D721Med (cell line): ENCODE results near the gene RPS6KA2.

ENCODE experiments used
- DNase-seq: peaks from one replicate; pipeline ENCODE4 v3.0.0; 2011; ENCODE audit warnings: low spot score; ENCODE audit not compliant: insufficient read length
- FAIRE-seq: peaks from 2 replicates; lab custom pipeline; 2011; peaks lifted over from hg19 to GRCh38; lab: Jason Lieb, UNC
- TF ChIP-seq, protein P1 (sequence below): IDR thresholded peaks from 2 replicates; pipeline ENCODE4 v1.5.1; 2012; ENCODE audit warnings: mild to moderate bottlenecking, control low read depth; ENCODE audit not compliant: insufficient read depth; ENCODE audit errors: missing control alignments

The RPS6KA2 gene

DNA sequence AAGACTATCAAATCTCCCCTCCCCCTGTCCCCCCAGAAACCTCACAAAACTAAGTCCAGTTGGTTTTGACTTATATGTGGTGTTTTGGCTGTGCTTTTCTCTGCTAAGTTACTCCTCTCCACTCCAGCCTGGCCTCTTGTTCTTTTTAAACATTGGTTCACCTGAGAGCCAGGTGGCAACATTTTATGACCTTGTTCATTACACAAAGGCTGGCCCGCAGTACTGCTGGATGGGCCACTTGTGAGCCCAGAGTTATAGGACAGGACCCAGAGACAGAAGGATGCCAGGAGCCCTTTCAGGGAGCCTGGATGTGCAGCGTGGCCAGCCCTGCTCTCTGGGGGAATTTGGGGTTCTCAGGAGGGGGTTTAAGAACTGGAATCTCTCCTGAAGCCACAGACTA is 130.6 kb downstream of the RPS6KA2 start:
- no peak for DNase-seq

DNA sequence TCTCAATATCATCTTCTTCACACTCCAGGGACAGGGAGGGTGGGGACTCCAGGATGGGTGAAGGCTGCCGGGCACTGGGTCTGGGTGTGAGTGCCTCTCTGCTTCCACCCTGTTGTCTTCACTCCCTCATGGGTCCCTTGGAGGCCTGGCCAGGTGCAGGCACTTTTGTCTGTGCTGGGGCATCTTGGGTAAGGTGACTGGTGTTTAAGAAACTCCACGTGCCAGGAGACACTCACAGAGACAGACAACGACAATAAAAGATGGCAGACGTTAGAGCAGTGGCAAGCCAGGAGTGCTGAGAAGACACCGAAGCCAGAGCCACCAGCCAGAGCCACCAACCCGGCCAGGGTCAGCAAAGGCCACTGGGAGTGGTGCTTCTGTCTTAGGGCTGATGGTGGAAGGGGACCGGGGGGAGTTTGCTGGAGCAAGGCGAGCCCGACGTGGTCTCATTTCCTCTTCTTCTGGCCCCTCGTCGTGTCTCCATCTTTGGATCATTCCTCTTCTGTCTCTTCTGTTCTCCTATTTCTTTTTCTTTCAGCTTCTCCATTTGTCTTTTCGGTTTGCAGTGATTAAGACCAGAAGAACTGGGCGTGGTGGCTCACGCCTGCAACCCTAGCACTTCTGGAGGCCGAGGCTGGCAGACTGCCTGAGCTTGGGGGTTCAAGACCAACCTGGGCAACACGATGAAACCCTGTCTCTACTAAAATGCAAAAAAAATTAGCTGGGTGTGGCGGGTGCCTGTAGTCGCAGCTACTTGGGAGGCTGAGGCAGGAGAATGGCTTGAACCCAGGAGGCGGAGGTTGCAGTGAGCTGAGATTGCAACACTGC is 131.3 kb downstream of the RPS6KA2 start:
- TF ChIP-seq, protein P1, sequence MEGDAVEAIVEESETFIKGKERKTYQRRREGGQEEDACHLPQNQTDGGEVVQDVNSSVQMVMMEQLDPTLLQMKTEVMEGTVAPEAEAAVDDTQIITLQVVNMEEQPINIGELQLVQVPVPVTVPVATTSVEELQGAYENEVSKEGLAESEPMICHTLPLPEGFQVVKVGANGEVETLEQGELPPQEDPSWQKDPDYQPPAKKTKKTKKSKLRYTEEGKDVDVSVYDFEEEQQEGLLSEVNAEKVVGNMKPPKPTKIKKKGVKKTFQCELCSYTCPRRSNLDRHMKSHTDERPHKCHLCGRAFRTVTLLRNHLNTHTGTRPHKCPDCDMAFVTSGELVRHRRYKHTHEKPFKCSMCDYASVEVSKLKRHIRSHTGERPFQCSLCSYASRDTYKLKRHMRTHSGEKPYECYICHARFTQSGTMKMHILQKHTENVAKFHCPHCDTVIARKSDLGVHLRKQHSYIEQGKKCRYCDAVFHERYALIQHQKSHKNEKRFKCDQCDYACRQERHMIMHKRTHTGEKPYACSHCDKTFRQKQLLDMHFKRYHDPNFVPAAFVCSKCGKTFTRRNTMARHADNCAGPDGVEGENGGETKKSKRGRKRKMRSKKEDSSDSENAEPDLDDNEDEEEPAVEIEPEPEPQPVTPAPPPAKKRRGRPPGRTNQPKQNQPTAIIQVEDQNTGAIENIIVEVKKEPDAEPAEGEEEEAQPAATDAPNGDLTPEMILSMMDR = no peak
- DNase-seq (no peak), FAIRE-seq (no peak)

More for the DNA sequence above, 130.6 kb downstream of the RPS6KA2 start:
- no peak for FAIRE-seq
- TF ChIP-seq, protein P1 = no peak

DNA sequence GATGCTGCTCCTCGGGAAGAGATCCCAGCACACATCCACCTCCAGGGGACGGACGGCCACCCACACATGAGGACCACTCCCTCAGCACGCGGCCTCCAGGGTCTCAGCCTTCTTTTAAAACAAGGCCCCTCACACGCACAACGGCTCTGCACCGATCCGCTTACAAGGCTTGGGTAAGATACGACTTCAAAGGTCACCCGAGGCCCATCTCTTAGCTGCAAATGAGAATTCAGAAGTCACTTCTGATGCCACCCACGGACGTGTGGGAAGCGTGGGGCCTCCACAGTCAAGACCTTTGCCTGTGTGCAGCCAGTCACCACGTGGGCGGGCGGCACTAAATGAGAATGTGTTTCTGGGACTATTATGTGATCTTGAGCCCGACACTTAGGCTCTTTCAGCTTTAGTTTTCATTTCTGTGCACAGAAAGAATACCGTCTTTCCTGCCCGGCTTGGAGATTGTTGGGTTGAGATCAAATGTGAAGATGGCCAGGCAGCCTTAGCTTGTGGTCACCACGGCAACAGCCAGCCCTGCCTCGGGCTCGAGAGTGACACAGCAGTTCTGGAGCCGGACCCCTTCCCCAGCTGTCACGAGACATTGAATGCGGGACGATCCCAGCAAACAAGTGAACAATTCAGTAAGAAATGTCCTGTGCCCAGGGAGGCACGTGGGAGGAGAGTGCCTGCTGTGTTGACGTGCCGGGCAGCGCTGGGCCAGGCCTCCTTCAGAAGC is 132.1 kb downstream of the RPS6KA2 start:
- TF ChIP-seq, protein P1 = no peak
- DNase-seq (no peak), FAIRE-seq (no peak)

DNA sequence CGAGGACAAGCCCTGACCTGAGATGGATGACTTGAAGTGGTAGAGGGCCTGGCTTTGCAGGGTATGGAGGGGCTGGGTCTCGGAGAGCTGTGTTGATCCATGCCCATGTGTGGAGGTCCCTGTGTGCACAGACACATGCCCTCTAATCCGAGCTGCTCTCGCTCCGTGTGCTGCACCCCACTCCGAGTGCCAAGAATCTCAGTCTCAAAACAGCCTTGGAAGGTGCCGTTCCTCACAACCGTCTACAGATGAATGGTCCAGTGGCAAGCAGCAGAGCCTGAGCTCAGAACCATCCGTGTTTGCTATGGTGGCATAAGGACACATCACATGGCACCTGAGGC is 133.0 kb downstream of the RPS6KA2 start:
- TF ChIP-seq, protein P1 = no peak
- DNase-seq = no peak
- FAIRE-seq = no peak

DNA sequence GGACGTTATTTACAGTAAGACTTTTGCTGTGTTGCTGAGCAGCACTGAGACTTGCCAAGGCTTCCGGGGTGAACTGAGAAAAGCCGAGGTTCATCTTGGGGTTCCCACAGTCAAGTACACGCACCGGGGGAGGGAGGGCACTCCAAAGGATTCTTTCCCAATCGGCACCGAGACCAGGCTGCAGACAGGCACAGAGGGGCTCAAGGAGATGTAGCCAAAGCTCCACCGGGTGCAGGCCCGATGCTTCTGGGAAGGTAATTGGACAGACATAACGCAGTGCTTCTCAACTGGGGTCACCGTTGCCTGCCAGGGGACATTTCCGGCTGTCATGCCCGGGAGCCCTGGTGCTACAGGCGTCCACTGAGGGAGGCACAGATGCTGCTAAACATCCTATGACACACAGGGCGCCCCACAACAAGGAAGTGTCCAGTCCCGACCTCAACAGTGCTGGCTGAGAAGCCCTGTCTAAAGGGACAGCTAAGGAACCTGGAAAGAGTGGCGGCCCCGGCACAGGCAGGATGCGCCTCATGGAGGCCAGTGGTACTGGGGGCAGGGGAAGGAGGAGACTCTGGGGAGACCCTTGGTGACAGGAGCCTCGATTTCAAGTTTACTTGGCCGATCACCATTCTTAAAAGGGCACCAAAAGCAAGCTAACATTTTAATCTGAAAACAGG is 133.5 kb downstream of the RPS6KA2 start:
- TF ChIP-seq, protein P1 = no peak
- FAIRE-seq (no peak), DNase-seq (no peak)

DNA sequence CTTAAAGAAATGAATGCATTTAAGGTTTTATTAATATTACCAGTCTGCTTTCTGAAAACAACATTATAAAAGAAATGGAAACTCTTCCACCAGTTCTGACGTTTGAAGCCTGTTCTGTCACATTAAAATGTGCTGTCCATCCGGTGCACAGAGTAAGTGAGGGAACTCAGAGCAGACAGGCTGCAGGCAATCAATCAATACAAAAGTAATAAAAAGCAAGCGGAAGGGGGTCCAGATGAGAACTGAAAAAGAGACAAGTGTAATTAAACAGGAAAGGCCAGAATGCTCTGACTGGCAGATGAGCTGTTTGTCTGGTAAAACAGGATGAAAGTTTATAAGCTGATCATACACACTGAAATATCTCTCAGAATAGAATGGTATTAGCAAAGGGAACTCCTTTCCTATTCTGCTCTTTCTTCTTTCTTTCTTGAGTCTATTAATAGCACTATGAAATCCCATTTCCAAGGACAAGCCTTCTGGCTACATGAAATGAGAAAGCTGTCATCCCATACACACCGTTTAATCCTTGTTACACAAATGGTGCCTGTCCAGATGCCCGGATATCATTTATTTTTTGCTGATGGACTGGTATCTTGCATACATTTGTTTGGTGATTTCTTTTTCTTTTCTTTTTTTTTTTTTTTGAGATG is 134.8 kb downstream of the RPS6KA2 start:
- FAIRE-seq = no peak
- no peak for DNase-seq
- TF ChIP-seq, protein P1 = no peak
